Kidney tubule cell (primary cell): Measurements from ENCODE around the gene JAK1.

ENCODE experiments used
- DNase-seq: peaks from one replicate; pipeline ENCODE4 v3.0.0-alpha.2; 2018; ENCODE audit warnings: low spot score

The JAK1 gene

GRCh38 chr1:64980745-64981600, 14.6 kb upstream of the JAK1 start:
- peak; percentile 76 for DNase-seq

DNA sequence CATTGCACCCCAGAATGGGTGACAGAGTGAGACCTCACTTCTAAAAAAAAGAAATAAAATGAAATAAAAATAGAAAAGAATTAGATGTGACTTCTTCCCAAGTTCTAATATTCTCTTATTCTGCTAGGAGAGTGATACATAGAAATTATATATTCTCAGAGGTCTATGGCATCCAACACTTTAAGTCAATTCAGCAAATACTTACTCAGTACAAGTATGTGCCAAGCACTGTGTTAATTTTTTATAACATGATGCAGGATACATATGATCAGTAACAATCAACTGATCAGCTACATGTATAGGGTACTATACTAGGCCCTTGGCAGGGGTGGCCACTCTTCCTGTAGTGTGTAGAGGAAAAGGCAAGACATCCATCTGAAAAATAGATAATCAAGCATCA, 13.0 kb upstream of the JAK1 start:
- DNase-seq: no peak

GRCh38 chr1:64976361-64976760, 10.0 kb upstream of the JAK1 start:
- DNase-seq: no peak

GRCh38 chr1:64975740-64976139, 9.4 kb upstream of the JAK1 start:
- no peak for DNase-seq

- DNase-seq: no peak
These were observed 8.8 kb upstream of the JAK1 start for GRCh38 chr1:64975127-64975526.

GRCh38 chr1:64974288-64974825, 8.0 kb upstream of the JAK1 start:
- DNase-seq: no peak

GRCh38 chr1:64973061-64973647, 6.8 kb upstream of the JAK1 start:
- no peak for DNase-seq

DNA sequence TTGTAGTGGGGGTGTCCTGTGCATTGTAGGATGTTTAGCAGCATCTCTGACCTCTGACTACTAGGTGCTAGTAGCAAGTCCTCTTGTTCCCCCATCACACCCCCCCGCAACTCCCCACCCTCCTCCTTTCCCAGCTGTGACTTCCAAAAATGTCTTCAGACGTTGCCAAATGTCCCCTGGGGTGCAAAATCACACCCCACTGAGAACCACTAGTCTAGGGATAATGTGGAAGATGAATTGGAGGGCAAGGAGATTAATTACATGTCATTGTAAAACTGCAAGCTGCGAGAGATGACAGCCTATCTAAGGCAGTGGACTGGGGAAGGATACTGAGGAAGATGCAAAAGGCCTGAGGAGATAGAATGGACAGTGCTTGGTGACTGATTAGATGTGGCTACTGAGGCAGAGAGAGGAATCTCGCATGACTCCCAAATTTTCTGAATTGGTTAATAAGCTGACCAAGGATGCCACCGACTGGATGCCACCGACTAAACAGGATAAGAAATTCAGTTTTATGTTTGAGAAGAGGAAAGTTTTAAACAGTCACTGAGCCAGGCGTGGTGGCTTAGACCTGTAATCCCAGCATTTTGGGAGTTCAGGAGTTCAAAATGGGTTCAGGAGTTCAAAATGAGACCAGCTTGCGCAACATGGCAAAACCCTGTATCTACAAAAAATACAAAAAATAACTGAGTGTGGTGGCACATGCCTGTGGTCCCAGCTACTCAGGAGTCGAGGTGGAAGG, 3.1 kb upstream of the JAK1 start:
- DNase-seq: peak; percentile 46

- DNase-seq: peak; percentile 50
These were observed 1.0 kb upstream of the JAK1 start for GRCh38 chr1:64967381-64967780.

DNA sequence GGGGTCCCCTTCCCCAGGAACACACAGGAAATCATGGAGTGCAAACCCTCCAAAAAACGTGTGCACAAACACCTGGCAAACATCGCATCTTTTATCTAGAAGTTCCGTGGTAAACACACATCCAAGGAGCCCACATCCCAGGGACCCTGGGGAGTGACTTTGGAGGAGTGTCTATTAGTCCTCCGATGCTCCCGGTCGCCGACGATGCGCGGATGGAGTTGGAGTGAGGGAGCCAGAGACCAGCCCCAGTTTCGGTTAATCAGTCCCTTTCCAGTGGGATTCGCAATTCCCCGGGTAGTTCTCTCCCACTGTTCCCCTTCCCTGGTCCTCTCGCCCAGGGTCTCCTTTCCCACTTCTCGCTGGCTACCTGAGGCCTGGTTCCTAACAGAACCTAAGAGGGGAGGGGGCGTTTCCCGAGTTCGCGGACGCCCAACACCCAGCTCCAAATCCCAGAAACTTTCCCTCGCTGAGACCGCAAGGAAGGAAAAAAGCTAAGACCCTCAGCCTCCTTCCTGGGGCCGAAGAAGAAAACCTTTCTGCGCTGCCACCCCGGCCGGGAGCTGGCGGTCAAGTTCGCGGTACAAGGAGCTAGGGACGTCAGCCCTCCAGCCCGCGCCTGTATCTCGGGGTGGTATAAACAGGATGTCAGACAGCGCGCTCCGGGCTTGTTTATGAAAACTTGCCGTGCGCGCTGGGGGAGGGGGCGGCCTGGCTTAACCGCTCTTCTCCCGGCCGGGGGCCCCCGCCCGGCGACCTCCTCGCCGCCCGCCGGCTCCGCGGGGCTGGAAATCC, 787 bp downstream of the JAK1 start:
- peak; percentile 49 for DNase-seq

DNA sequence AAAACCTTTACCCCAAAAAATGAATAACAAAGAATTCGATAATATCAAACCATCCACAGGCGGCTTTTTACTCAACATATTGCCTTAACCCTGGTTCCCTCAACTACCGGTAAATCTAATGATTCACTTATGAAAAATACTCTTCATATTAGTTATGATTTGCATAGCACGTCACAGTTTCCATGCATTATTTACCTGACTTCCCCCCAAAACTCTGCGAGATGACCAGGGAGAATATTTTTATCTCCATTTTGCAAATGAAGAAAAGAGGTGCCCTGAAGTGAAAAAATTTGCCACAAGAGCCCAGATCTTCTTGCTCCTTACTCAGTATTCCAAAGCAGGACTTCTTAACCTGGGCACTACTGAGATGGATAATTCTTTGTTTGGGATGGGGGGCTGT, 2.9 kb downstream of the JAK1 start:
- no peak for DNase-seq

GRCh38 chr1:64962441-64962840, 3.9 kb downstream of the JAK1 start:
- peak; percentile 77 for DNase-seq

DNA sequence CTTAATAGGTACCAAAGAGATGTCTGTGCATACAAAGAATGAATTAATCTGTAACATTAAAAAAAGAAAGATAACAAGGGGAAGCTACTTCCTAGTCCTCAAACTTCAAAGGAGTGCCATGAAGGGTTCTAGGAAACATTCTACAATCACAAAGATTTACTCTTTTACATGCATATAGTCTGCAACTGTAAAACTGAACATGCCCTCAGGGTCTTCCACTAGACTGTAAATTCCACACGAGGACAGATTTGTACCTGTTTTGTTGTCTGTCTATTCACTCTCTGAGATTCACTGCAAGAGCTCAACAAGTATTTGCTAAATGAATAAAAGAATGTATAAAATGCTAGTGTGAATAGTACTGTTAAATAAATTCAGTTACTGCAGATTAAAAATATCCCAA, 4.4 kb downstream of the JAK1 start:
- no peak for DNase-seq

DNA sequence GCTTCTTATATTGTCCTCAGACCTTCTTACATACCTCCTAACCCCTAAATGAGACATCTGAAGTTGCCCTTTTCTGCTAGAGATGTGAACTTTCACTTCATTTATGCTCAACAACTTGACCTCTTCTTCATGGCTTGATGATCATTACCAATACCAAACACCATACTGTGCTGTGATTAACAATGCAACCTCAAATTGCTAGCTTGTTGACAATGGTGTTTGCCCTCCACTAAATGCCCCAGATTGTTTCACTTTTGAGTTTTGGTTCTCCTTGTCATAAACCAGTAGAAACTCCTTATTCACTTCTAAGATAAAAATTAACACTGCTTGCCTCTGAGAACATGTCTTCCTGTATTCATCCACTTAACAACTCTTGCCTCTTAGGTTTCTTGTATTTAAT, 5.6 kb downstream of the JAK1 start:
- no peak for DNase-seq

GRCh38 chr1:64959986-64960385, 6.4 kb downstream of the JAK1 start:
- no peak for DNase-seq

GRCh38 chr1:64956733-64957441, 9.5 kb downstream of the JAK1 start:
- DNase-seq: no peak

- peak; percentile 75 for DNase-seq
These were observed 10.2 kb downstream of the JAK1 start for GRCh38 chr1:64956010-64956640.

DNA sequence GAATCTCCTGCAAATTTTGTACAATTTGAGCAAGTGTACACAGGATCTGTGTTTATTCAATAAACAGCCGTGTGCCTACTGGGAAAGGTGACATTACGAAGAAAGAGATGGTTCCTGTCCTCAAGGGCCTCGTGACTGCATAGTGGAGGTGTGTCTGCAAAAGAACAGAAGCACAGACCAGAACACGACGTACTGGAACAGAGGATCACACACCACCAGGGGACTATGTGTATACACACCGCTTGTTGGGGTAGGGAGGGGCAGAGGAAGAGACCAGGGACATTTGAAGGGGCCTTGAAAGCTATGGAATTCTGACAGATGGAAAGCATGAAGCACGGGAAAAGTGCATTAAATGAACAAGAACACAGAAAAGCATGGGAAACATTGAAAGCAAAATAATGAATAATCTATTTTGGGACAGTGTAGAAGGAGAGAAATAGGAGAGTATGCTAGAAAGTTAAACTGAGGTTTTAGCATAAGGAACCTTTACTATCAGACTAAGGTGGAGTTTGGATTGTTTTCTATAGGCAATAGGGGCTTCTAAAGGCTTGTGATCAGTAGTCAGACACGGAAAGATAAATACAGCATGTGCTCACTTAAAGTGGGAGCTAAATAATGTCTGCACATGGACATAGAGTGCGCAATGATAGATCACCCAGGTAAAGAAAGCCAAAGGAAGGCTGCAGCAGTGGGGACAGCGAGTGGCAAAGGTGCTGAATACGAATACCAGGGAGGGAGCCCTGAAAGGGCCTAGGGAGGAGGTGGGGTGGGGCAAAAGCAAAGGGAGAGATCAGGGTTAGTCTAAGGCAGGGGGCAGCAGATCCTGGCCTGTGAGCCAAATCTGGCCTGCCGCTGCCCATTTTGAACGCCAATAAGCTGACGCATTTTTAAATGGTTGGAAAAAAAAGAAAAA, 11.0 kb downstream of the JAK1 start:
- DNase-seq: no peak

GRCh38 chr1:64953241-64953640, 13.1 kb downstream of the JAK1 start:
- DNase-seq: no peak
